Upper lobe of left lung (tissue), 4 donors: ENCODE results near the gene SERPINB1.

Experiments
- POLR2A ChIP-seq, 4 donors: fragments of 450-650 bp; IDR thresholded peaks; one replicate each; pipeline ENCODE4 v1.5.1; 2016 to 2017; ENCODE audit warnings: antibody characterized with exemption in 4 of 4, mild to moderate bottlenecking in 2 of 4
- TF ChIP-seq, protein P1 (sequence below), 6 experiments: fragments of 450-650 bp in 4 of 6; fragments of 200-600 bp in 2 of 6; sonication (generic) in 2 of 6; IDR thresholded peaks; one replicate each; pipeline ENCODE4 v1.5.1; 2016 to 2019; ENCODE audit warnings: antibody characterized with exemption in 6 of 6

DNA sequence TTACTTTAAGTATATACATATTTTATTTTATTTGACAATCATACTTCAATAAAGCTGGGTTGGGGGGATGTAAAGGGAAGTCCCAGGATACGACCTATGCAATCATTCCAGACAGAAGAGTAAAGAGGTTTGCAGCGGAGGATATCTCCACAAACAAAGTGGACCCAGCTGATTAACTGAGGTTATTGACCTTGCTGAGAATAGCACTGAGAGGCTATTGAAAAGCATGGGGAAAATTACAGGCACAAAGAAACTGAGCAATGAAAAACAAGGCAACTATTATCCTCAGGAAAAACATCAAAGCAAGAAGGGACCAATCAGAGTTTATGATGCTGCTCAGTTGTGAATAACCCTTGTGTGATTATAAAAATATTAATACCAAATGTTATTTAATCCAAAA is 32.6 kb downstream of the SERPINB1 start:
- TF ChIP-seq POLR2A (IDR thresholded peaks at IDR 0.05) = no peak
- TF ChIP-seq, protein P1, sequence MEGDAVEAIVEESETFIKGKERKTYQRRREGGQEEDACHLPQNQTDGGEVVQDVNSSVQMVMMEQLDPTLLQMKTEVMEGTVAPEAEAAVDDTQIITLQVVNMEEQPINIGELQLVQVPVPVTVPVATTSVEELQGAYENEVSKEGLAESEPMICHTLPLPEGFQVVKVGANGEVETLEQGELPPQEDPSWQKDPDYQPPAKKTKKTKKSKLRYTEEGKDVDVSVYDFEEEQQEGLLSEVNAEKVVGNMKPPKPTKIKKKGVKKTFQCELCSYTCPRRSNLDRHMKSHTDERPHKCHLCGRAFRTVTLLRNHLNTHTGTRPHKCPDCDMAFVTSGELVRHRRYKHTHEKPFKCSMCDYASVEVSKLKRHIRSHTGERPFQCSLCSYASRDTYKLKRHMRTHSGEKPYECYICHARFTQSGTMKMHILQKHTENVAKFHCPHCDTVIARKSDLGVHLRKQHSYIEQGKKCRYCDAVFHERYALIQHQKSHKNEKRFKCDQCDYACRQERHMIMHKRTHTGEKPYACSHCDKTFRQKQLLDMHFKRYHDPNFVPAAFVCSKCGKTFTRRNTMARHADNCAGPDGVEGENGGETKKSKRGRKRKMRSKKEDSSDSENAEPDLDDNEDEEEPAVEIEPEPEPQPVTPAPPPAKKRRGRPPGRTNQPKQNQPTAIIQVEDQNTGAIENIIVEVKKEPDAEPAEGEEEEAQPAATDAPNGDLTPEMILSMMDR (IDR thresholded peaks at IDR 0.05) = no peak
